Activated CD4-positive, alpha-beta T cell treated with anti-CD3 and anti-CD28 coated beads, Interleukin-2, amount 50 U/mL, for 48 hours (primary cell): ENCODE measurements around the gene IQCK.
"Not testable (repeated sequence)": the region's sequence is repeated elsewhere in the genome, so short reads cannot be mapped to it uniquely, and the experiment has no call there.

Experiments used
- DNase-seq, 2 experiments: peaks; one replicate each; pipeline ENCODE4 v3.0.0-alpha.2; 2020

The IQCK gene

DNA sequence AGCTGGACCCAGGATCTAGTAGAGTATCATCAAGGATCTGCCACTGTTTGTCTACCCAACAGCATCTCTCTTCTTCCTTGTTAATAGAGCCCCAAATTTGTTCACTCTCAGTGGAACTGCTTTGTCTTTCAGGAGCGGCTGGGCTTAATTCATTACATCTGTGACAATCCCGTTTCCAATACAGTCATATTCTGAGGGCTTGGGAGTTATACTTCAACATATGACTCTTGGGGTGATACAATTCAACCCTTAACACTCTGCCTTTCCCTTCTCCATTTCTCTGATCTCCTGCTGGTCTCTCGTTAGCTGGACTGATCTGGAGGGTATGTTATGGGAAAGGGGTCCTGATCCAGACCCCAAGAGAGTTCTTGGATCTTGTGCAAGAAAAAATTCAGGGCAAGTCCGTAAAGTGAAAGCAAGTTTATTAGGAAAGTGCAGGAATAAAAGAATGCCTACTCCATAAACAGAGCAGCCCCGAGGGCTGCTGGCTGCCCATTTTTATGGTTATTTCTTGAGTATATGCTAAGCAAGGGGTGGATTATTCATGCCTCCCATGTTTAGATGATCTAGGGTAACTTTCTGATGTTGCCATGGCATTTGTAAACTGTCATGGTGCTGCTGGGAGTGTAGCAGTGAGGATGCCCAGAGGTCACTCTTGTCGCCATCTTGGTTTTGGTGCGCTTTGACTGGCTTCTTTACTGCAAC lies 42.4 kb downstream of the IQCK start:
- DNase-seq = no peak

DNA sequence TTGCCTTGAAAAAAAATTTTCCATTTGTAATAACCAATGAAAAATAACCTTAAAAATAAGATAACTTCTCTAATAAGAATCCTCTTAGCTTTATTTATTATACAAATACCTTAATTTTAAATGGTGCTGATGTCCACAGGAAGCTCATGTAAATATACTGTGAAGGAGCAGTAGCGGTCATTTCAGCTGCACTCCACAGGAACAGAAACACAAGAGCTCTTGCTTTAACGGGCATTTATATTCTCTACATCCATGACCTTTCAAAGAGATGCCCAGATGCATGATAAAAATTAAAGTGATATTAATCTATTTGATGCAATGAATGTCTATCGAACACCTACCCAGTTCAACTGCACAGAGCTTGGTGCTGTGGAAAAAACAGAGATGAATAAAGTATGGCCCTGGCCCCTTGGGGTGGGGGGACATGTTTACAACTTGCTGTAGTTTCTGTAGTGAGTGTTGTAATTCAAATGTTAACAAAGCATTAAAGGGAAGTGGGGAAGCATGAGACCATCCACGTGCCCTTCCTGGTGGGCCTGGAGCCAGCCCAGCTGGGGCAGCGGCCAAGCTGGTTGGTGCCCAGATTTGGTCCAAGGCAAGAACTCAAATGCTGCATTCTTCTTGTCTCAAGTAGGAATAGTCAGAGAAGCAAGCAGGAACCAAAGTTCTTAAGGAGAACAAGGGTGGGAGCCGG lies 47.9 kb downstream of the IQCK start:
- no peak for DNase-seq

GRCh38 chr16:19766554-19766884 lies 48.4 kb downstream of the IQCK start:
- no peak for DNase-seq

DNA sequence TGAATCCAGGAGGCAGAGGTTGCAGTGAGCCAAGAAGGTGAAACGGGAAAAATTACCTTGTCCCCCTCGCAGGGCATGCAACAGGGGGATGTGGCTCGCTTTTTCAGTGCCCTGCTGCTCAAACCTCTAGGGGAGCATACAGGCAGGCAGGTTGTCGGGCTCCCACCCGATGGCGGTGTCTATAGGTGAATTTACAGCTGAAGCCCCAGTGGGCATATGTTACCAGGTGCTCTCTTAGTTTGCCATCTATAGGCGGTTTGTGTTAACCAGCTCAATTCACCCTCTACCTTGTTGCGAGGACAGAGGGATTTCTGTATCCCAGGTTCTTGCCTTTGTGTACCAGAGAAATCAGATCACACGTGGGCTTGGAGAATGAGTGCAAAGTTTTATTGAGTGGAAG lies 48.9 kb downstream of the IQCK start:
- no peak for DNase-seq

- DNase-seq = no peak
Observed at GRCh38 chr16:19767497-19767896, 49.4 kb downstream of the IQCK start.

DNA sequence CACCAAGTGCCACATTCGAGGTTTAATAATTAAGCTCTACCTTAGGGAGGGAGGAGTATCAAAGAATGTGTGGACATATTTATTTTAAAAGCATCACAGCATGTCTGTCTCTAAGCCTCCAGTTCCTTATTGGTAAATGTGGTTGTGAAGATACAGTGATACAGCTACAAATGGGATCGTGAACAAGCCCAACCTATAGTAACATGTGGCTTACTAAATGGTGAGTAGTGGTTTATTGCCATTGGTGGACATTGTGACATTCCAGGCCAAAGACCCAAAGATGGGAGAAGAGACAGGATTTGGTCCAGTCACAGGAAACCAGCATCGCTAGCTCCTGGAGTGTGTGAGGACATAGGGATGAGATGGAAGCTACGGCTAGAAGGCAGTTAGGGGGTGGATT lies 51.2 kb downstream of the IQCK start:
- DNase-seq = no peak

- DNase-seq = no peak
Observed at GRCh38 chr16:19771040-19771439, 53.0 kb downstream of the IQCK start.

DNA sequence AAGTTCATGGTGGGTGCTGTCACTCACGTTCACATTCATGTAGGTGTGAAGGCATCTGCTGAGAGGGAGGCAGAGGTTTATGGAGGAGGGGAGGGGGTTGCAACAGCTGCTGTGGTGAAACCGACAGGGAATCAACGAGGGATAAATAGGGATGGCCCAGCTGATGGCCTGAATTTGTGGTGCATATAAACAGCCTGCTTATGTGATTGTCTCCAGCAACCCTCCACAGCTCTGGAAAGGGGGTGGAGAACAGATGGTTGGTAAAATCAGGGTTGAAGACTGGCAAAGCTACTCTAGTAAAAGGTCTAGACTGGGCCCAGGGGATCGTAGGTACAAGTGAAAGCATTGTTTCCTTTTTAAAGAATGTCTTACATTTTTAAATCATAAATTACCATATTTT lies 53.7 kb downstream of the IQCK start:
- DNase-seq = no peak

DNA sequence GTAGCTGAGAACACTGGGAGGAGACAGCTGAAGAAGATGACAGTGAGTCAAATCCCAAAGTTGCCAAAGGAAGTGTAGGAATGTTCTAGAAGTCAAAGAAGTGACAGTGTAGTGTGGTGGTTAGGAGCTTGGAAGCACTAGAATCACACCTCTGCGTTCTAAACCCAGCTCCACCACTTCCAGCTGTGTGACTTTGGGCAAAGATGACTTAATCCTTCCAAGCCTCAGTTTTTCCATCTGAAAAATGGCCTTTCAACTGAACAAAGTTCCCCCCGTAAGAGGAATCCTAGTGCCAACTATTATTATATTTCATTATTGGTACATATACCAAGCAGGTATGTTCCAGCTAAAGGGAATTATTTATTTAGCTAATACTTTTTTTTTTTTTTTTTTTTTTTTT lies 56.0 kb downstream of the IQCK start:
- DNase-seq = no peak

- DNase-seq = no peak
Observed at GRCh38 chr16:19776147-19776546, 58.1 kb downstream of the IQCK start.

GRCh38 chr16:19776565-19776964 lies 58.5 kb downstream of the IQCK start:
- no peak for DNase-seq

DNA sequence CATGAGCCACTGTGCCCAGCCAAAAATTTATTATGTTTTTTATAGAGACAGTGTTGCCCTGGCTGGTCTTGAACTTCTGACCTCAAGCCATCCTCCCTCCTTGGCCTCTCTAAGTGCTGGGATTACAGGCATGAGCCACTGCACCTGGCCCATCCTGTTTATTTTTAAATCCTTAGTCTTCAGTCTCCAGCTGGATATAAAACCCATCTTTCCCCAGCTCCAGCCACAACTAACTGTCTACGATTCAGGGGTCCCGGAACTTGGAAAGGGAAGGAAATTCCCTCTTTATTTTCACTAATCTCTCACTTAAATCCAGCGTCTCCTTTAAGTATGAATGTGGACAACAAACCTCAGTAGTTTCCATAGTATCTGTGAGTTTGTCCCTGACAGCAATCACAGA lies 62.2 kb downstream of the IQCK start:
- DNase-seq = no peak

- DNase-seq = no peak
Observed at GRCh38 chr16:19781226-19781625, 63.2 kb downstream of the IQCK start.

DNA sequence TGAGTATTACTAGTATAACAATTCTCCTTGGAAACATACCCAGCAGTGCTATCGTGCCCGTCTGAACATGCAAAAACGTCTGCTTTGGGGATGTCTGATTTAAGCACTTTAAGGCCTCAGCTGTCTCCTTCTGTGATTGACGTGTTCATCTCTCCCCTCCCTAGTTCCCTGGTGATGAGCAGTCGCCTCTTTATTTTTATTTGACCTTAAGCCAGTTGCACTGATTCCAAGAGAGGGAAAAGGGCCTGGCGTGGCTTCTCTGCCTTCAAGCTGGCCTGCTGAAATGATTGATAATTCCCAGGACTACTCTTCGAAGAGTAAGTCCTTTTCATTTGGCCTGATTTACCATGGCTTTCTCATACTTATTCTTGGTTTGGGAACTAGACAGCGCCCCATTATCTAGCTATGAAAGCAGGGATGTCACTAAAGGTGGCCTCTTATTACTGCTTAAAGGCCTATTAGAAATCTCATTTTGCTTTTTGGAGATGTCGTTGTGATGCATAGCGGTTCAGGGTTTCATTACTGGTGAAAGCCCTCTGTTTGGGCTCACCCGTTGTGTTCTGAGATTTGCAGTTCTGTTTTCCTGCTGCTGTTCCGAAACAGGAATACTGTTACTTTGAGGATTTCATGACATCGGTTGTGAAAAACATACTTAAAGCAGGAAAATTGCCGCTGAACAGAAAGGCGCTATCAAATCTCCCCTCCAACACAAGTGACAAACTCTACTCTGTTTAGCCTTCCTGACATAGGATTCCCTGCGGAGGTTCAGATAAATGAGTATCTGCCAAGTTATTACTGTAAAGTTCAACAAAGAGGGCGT lies 65.5 kb downstream of the IQCK start:
- DNase-seq = no peak

DNA sequence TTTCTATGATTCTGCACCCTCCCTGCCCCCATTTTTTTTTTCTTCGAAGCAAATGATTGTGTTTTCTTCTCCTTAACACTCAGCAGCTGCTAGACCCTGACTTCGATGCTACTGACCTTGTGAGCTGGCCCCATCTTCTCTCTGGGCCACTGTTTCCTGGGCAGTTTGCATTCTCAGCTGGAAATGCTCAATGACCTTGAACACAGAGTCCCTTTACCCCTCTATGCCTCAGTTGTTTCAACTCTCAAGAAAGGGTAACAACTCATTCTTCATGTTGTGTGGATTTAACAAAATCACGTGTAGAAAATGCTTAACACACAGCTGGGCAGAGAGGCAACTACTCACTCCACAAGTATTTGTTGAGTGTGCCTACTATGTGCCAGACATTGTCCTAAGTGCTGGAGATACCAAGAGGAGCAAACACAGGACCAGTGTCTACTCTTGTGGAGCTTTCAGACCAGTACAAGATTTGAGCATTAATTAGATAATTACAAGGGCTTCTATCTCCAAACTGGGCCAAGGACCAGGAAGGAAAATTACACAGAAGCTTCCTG lies 66.2 kb downstream of the IQCK start:
- no peak for DNase-seq

DNA sequence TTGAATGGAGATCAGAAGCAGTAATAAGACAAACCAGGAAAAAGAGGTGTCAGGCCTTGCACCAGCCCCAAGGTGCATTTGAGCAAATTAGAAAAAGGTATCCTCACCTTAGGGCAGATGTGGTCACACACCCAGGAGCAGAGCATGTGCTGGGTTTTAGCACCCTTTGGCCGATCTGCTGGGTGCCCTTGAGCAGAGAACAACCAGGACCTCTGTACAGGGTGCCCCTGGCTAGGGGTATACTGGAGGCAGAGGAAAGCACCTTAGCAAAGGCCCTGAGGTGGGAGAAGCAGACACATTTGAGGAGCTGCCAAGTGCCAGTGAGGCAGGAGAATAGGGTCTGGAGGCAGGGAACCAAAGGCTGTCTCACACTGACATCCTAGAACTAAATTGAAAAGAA lies 67.0 kb downstream of the IQCK start:
- no peak for DNase-seq

DNA sequence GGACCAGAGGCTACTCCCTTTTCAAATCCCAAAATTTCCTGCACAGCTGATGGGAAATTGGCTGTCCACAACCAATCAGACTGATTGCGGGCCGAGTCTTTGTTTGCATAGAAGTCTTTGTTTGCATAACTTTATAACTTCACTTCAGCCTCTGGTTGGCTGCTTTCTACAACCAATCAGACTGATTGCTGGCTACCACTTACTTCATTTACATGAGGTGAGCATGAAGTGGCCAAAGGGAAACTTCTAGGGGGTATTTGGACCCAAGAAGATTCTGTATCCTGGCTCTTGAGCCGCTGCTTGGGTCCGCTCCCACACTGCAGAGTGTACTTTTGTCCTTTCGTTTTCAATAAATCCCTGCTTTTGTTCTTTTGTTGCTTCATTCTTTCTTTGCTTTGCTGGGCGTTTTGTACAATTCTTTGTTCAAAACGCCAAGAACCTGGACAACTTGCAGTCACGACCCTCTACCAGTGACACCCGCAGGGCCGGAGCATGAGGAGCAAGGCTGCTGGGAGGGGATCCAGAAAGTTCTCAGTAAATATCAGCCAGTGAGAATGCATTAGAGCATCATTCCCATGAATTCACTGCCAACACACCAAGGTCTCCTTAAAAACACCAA lies 67.5 kb downstream of the IQCK start:
- DNase-seq = no peak

GRCh38 chr16:19801369-19801768 lies 83.3 kb downstream of the IQCK start:
- DNase-seq = not testable (repeated sequence)

- not testable (repeated sequence) for DNase-seq
Observed at GRCh38 chr16:19801824-19802223, 83.8 kb downstream of the IQCK start.

DNA sequence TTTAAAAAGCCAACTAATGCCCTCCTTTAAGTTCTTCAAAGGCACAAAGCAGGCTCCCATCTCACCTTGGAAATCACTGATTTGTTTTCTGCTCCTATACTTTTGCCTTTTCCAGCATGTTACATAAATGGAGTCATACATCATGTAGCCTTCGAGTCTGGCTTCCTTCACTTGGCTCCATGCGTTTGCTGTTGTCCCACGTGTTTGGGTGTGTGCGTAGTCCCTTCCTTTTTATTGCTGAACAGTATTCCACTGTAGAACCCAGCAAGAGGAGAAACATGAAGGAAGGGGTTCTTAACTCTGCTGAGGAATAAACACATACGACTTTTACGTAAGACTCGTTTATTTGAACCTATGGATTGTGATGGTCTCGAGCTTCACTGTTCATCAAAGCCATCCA lies 84.5 kb downstream of the IQCK start:
- no peak for DNase-seq

DNA sequence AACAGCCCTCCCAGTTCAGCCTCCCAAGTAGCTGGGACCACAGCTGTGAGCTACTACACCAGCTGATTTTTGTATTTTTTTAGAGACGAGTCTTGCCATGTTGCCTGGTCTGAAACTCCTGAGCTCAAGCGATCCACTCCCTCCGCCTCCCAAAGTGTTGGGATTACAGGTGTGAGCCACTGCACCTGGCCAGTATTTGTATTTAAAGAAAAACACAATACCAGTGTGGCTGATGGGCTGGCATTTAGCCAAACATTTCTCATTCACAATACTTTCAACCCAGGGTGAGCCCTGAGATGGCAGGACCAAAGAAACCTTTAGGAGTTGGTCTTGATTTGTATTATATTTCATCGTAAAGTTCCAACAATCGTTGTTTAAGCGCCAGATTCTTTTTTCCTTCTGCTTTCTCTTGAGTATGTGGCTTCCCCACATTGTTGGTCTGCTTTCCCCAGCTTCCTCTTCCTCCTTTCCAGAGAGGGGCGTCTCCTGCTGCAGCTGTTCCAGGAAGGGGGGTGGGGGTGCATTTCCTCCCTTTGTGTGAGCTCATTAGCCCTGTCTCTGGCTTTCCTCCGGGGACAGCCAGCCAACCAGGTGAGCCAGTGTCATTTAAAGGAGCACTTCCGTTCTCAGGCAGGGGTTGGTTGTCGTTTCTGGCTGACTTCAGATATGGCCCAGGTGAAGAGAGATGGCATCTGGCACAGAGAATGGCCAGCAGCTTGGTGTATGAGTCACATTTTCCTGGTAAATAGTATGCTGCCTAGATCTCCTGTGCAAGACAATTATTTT lies 86.7 kb downstream of the IQCK start:
- peak; percentile 18 to 21 for DNase-seq

DNA sequence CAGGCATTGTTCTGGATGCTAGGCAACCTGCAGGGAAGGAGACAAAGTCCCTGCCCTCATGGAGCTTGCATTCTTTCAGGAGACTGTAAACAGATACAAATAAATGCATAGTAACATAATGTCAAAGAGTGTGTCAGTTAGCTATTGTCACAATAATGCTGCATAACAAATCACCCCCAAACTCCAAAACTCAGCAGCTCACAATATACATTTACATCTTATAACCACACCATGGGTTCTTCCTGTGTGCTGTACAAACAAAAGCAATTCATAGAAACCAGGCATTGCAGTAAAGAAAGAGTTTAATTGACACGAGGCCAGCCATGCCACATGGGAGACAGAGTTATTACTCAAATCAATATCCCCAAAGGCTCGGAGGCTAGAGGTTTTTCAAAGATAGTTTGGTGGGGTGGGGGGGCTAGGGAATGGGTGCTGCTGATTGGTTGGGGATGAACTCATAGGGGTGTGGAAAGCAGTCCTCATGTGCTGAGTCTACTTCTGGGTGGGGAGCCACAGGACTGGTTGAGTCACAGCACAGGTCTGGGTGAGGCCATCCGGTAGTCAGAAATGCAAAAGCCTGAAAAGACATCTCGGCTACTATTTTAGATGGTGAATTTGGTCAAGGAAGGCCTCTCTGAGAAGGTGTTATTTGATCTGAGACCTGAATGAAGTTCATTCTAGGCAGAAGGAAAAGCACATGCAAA lies 87.5 kb downstream of the IQCK start:
- no peak for DNase-seq
